Keratinocyte (primary cell): ENCODE data around the gene CCNL2. TPM values are rescaled to one million over a fixed set of nuclear protein-coding genes. Genes with fewer than 3 reads are reported as not detected.
A peak's percentile ranks its signal among the peaks of the same experiment; 100 is the strongest.

ENCODE experiments used
- DNase-seq: peaks from one replicate; pipeline ENCODE4 v3.0.0-alpha.2; 2011; ENCODE audit warnings: low read depth, missing footprints, low spot score
- FAIRE-seq: peaks from 2 replicates; lab custom pipeline; 2011; peaks lifted over from hg19 to GRCh38; lab: Jason Lieb, UNC
- H2AFZ ChIP-seq: 2 replicates; pipeline ENCODE4 v1.6.0; 2012; ENCODE audit warnings: low read length, control low read depth, inconsistent platforms; ENCODE audit not compliant: control insufficient read depth
- H3K27ac ChIP-seq: 2 replicates; pipeline ENCODE4 v1.5.1; 2011; ENCODE audit warnings: low read length; ENCODE audit not compliant: control insufficient read depth, insufficient read depth
- H3K27me3 ChIP-seq: 3 replicates; pipeline ENCODE4 v1.6.0; 2011; ENCODE audit warnings: low read length; ENCODE audit not compliant: control insufficient read depth, insufficient read depth; ENCODE audit errors: extremely low read depth
- H3K36me3 ChIP-seq, 2 experiments: 2 replicates in 1 of 2; 3 replicates in 1 of 2; pipeline ENCODE4 v1.5.1; 2011; ENCODE audit warnings: low read length in 2 of 2, mild to moderate bottlenecking in 1 of 2; ENCODE audit not compliant: control insufficient read depth in 2 of 2, insufficient read depth in 2 of 2; ENCODE audit errors: extremely low read depth in 1 of 2
- H3K4me1 ChIP-seq: 3 replicates; pipeline ENCODE4 v1.5.1; 2011; ENCODE audit warnings: low read length; ENCODE audit not compliant: control insufficient read depth, insufficient read depth; ENCODE audit errors: extremely low read depth
- H3K4me2 ChIP-seq: 3 replicates; pipeline ENCODE4 v1.6.0; 2011; ENCODE audit warnings: low read depth, low read length; ENCODE audit not compliant: control insufficient read depth, insufficient read depth; ENCODE audit errors: extremely low read depth
- H3K4me3 ChIP-seq, 3 experiments: fragments of 200-600 bp in 1 of 3; sonication (generic) in 1 of 3; 2 replicates in 2 of 3; 3 replicates in 1 of 3; pipeline ENCODE4 v1.5.1; 2011 to 2016; ENCODE audit warnings: low read length in 3 of 3, mild to moderate bottlenecking in 3 of 3, control low read depth in 2 of 3, inconsistent platforms in 1 of 3, low read depth in 1 of 3, mixed read lengths in 1 of 3, mixed run types in 1 of 3, moderate library complexity in 1 of 3; ENCODE audit not compliant: control insufficient read depth in 2 of 3, insufficient read depth in 2 of 3; ENCODE audit errors: extremely low read depth in 1 of 3
- H3K79me2 ChIP-seq: 2 replicates; pipeline ENCODE4 v1.6.0; 2012; ENCODE audit warnings: low read length; ENCODE audit not compliant: control insufficient read depth, insufficient read depth
- H3K9ac ChIP-seq: 3 replicates; pipeline ENCODE4 v1.6.0; 2011; ENCODE audit warnings: low read length; ENCODE audit not compliant: control insufficient read depth, insufficient read depth; ENCODE audit errors: extremely low read depth
- H3K9me1 ChIP-seq: 3 replicates; pipeline ENCODE4 v1.6.0; 2011; ENCODE audit warnings: low read length; ENCODE audit not compliant: control insufficient read depth, insufficient read depth; ENCODE audit errors: extremely low read depth
- H3K9me3 ChIP-seq: 2 replicates; pipeline ENCODE4 v1.5.1; 2012; ENCODE audit warnings: low read depth, low read length; ENCODE audit not compliant: control insufficient read depth
- H4K20me1 ChIP-seq: 3 replicates; pipeline ENCODE4 v1.6.0; 2011; ENCODE audit warnings: low read length; ENCODE audit not compliant: control insufficient read depth, insufficient read depth; ENCODE audit errors: extremely low read depth
- EZH2 ChIP-seq: IDR thresholded peaks from one replicate; pipeline ENCODE4 v1.6.1; 2012; ENCODE audit warnings: inconsistent platforms, mild to moderate bottlenecking, low read length, moderate library complexity
- dilution Hi-C: fragments of 300-500 bp; cut with MboI; formaldehyde crosslinking; loops from one replicate; pipeline ENCODE4 v1.7.0; 2020; ENCODE audit warnings: low sequenced_read_pairs; ENCODE audit not compliant: extremely low pct_ligation_motif_present
- polyA plus RNA-seq, 5 experiments: library from polyadenylated mRNA; depleted of rRNA in 3 of 5; stranded (reverse) in 3 of 5; stranded (forward) in 1 of 5; unstranded in 1 of 5; fragments of >200 nt; gene quantifications; 1 replicate in 1 of 5; 2 replicates in 3 of 5; 3 replicates in 1 of 5; pipeline versions ENCODE4 v1.2.1 to v1.2.3, GENCODE V29; 2011 to 2012; ENCODE audit warnings: missing spikeins in 2 of 5, low read depth in 1 of 5, low replicate concordance in 1 of 5
- TF ChIP-seq, protein P1 (sequence below), 3 experiments: IDR thresholded peaks in 1 of 3; conservative IDR thresholded peaks in 1 of 3; optimal IDR thresholded peaks in 1 of 3; 2 replicates in 2 of 3; 3 replicates in 1 of 3; pipeline versions ENCODE3 to v1.5.1; 2011; ENCODE audit warnings: low read length in 3 of 3, mild to moderate bottlenecking in 3 of 3, moderate library complexity in 2 of 3, control low read depth in 1 of 3, inconsistent platforms in 1 of 3; ENCODE audit not compliant: insufficient read depth in 2 of 3; ENCODE audit errors: extremely low read depth in 1 of 3

The CCNL2 gene
- polyA plus RNA-seq, 1 donor (not counting 4 experiments of a cell fraction or from before 2014, with no cell fraction given) = 140 TPM

- dilution Hi-C loops = no loop called here
- Histone ChIP-seq H3K27me3 (no peaks in the 10 kb centered on the region), H3K36me3 (no peaks in the 10 kb centered on the region), H3K79me2 (no peaks in the 10 kb centered on the region), H3K4me2 (peak overlapping the region; percentile 46), H2AFZ (no peak overlapping the region), H4K20me1 (no peaks in the 10 kb centered on the region), H3K4me3 (no peak overlapping the region), H3K9me1 (no peaks in the 10 kb centered on the region), H3K9me3 (no peaks in the 10 kb centered on the region), H3K4me1 (peaks cover 25% of the 10 kb centered on the region), H3K9ac (no peak overlapping the region), H3K27ac (no peak overlapping the region)
- no peak for TF ChIP-seq EZH2
- TF ChIP-seq, protein P1, sequence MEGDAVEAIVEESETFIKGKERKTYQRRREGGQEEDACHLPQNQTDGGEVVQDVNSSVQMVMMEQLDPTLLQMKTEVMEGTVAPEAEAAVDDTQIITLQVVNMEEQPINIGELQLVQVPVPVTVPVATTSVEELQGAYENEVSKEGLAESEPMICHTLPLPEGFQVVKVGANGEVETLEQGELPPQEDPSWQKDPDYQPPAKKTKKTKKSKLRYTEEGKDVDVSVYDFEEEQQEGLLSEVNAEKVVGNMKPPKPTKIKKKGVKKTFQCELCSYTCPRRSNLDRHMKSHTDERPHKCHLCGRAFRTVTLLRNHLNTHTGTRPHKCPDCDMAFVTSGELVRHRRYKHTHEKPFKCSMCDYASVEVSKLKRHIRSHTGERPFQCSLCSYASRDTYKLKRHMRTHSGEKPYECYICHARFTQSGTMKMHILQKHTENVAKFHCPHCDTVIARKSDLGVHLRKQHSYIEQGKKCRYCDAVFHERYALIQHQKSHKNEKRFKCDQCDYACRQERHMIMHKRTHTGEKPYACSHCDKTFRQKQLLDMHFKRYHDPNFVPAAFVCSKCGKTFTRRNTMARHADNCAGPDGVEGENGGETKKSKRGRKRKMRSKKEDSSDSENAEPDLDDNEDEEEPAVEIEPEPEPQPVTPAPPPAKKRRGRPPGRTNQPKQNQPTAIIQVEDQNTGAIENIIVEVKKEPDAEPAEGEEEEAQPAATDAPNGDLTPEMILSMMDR (optimal IDR thresholded peaks at IDR 0.05 in 1 of 3, IDR thresholded peaks at IDR 0.05 in 1 of 3, conservative IDR thresholded peaks at IDR 0.05 in 1 of 3; ENCODE audit: extremely low read depth in 1 of 3, insufficient read depth in 2 of 3, low read length in 3 of 3) = no peak
- FAIRE-seq (peak; percentile 81), DNase-seq (no peak)
Measured at GRCh38 chr1:1360506-1361169, 38.5 kb downstream of the CCNL2 start.

DNA sequence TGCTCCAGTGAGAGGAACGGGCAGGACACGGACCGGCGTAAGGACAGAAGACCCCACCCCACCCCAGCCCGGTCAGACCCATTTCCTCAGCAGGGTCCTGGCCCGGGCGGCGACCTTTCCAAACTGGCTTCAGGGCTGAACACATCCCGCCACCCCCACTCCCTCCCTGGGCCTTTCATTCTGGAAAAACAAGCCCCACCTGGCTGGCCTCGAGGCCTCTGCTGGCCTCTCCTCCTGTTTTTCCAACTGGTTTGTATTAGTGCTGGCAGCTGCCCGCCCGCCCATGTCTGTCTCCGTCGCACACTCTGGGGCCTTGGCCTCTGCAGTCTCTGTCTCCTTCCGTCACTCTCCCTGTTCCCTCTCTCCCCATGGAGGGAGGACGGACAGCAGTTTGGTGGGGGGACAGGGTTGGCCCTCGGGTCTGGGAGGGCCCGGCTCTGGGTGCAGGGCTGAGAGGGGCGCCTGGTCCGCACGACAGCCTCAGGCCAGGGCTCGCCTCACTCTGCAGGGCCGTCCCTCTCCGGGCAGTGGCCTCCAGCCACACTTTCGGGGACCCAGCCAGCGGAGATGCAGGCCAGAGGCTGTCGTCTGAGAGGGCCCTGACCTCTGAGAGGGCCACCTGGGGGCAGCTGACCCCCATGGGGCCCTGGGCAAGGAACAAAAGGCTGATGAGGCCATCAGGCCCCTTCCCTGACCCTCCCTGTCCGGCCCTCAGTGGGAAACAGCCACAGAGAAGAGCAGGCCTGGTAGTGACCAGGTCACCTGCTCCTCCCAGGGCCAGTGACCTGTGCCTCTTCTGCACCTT lies 39.3 kb downstream of the CCNL2 start:
- Histone ChIP-seq H3K4me2 (no peak overlapping the region), H2AFZ (no peak overlapping the region), H3K27me3 (peaks cover under 1% of the 10 kb centered on the region), H3K9me1 (no peaks in the 10 kb centered on the region), H4K20me1 (no peaks in the 10 kb centered on the region), H3K9ac (no peak overlapping the region), H3K4me1 (peaks cover 25% of the 10 kb centered on the region), H3K9me3 (no peaks in the 10 kb centered on the region), H3K27ac (no peak overlapping the region), H3K36me3 (no peaks in the 10 kb centered on the region), H3K4me3 (no peak overlapping the region), H3K79me2 (no peaks in the 10 kb centered on the region)
- TF ChIP-seq EZH2 = no peak
- TF ChIP-seq, protein P1 (optimal IDR thresholded peaks at IDR 0.05 in 1 of 3, IDR thresholded peaks at IDR 0.05 in 1 of 3, conservative IDR thresholded peaks at IDR 0.05 in 1 of 3; ENCODE audit: extremely low read depth in 1 of 3, insufficient read depth in 2 of 3, low read length in 3 of 3) = no peak
- DNase-seq = no peak
- no peak for FAIRE-seq
- dilution Hi-C loops = no loop called here
